SKM-1 treated with dmso at 0.1 percent for 144 hours (cell line): ENCODE measurements around the gene SPTBN2.
A peak's percentile ranks its signal among the peaks of the same experiment; 100 is the strongest.
"Not testable (repeated sequence)": the region's sequence is repeated elsewhere in the genome, so short reads cannot be mapped to it uniquely, and the experiment has no call there.

ENCODE experiments used
- DNase-seq: peaks from one replicate; lab custom pipeline; 2025; ENCODE audit not compliant: unreplicated experiment; lab: John Stamatoyannopoulos, UW

Gene SPTBN2

GRCh38 chr11:66643745-66644437 lies 85.1 kb downstream of the SPTBN2 start:
- no peak for DNase-seq

- DNase-seq: no peak
Measured at GRCh38 chr11:66641834-66642233, 87.2 kb downstream of the SPTBN2 start.

DNA sequence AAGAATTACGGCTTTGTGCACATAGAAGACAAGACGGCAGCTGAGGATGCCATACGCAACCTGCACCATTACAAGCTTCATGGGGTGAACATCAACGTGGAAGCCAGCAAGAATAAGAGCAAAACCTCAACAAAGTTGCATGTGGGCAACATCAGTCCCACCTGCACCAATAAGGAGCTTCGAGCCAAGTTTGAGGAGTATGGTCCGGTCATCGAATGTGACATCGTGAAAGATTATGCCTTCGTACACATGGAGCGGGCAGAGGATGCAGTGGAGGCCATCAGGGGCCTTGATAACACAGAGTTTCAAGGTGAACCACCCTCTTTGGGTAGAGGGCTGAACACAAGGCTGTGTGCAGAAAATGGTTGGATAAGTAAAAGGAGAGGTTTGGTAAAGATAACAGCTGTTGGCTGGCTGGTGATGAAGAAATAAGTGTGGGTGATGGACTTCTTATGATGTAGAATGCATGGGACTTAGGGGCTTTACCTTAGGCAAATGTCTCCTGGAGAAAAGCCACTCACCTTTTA lies 89.1 kb downstream of the SPTBN2 start:
- DNase-seq: not testable (repeated sequence)

- DNase-seq: no peak
Measured at GRCh38 chr11:66639066-66639813, 89.8 kb downstream of the SPTBN2 start.

GRCh38 chr11:66638177-66639065 lies 90.6 kb downstream of the SPTBN2 start, which contains the start of gene RBM4:
Gene RBM4 (plus strand): TSS chr11:66638703. CDS start chr11:66639712, 1,009 bp downstream.
- DNase-seq: peak; percentile 98

- no peak for DNase-seq
Measured at GRCh38 chr11:66637557-66638176, 91.3 kb downstream of the SPTBN2 start.

GRCh38 chr11:66636411-66636810 lies 92.6 kb downstream of the SPTBN2 start:
- no peak for DNase-seq
